GM06990 (cell line): ENCODE results near the gene PDC.

Source experiments
- DNase-seq: peaks from one replicate; pipeline ENCODE4 v3.0.0-alpha.2; 2011; ENCODE audit not compliant: insufficient read length; ENCODE audit errors: extremely low read depth
- H3K27me3 ChIP-seq: replicated peaks from 2 replicates; pipeline ENCODE4 v1.6.0; 2011; ENCODE audit warnings: low read length; ENCODE audit not compliant: control insufficient read depth, insufficient read depth
- H3K36me3 ChIP-seq: 2 replicates; pipeline ENCODE4 v1.5.1; 2011; ENCODE audit warnings: low read length; ENCODE audit not compliant: control insufficient read depth, insufficient read depth
- H3K4me3 ChIP-seq: replicated peaks from 2 replicates; pipeline ENCODE4 v1.5.1; 2011; ENCODE audit warnings: low read depth, mild to moderate bottlenecking, control low read depth, low read length
- TF ChIP-seq, protein P1 (sequence below): IDR thresholded peaks from 2 replicates; pipeline ENCODE4 v1.5.1; 2011; ENCODE audit warnings: low read length, control low read depth, mild to moderate bottlenecking, inconsistent platforms; ENCODE audit not compliant: insufficient read depth, poor library complexity, severe bottlenecking

The PDC gene

DNA sequence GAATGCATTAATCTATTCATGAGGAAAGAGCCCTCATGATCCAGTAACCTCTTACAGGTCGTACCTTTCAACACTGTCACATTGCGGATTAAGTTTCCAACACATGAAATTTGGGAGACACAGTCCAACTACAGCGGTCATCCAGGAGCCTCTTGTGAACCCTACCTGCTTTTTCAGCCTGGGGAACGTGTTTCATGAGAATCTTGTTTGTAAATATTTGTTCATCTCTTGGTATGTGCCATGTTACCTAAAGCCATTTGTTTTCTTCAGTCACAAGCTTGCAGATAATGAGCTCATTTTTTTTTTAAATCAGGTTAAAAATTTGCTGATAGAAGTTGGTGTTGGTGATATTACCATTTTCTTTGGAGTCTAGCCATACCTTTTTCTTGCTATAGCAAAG lies 37.2 kb upstream of the PDC start:
- no peak overlapping the region for H3K4me3 ChIP-seq
- no peaks in the 10 kb centered on the region for H3K27me3 ChIP-seq
- TF ChIP-seq, protein P1, sequence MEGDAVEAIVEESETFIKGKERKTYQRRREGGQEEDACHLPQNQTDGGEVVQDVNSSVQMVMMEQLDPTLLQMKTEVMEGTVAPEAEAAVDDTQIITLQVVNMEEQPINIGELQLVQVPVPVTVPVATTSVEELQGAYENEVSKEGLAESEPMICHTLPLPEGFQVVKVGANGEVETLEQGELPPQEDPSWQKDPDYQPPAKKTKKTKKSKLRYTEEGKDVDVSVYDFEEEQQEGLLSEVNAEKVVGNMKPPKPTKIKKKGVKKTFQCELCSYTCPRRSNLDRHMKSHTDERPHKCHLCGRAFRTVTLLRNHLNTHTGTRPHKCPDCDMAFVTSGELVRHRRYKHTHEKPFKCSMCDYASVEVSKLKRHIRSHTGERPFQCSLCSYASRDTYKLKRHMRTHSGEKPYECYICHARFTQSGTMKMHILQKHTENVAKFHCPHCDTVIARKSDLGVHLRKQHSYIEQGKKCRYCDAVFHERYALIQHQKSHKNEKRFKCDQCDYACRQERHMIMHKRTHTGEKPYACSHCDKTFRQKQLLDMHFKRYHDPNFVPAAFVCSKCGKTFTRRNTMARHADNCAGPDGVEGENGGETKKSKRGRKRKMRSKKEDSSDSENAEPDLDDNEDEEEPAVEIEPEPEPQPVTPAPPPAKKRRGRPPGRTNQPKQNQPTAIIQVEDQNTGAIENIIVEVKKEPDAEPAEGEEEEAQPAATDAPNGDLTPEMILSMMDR: no peak
- H3K36me3 ChIP-seq: no peaks in the 10 kb centered on the region
- no peak for DNase-seq

DNA sequence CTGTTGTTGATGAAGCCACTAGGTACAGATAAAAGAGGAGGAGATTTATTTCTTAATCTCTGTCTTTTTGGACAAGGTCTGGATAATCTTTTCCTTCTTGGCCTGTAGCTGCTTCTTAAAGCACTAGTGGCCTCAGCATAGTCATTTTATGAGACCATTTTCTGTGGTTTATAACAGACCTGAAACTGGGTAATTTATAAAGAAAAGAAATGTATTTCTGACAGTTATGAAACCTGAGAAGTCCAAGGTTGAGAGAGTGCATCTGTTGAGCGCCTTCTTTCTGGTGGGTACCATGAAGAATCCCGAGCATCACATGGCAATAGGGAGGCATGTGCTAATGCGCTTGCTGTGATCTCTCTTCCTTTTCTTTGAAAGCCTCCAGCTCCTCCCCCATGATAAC lies 36.7 kb upstream of the PDC start:
- TF ChIP-seq, protein P1: no peak
- Histone ChIP-seq H3K27me3 (no peaks in the 10 kb centered on the region), H3K4me3 (no peak overlapping the region), H3K36me3 (no peaks in the 10 kb centered on the region)
- no peak for DNase-seq

DNA sequence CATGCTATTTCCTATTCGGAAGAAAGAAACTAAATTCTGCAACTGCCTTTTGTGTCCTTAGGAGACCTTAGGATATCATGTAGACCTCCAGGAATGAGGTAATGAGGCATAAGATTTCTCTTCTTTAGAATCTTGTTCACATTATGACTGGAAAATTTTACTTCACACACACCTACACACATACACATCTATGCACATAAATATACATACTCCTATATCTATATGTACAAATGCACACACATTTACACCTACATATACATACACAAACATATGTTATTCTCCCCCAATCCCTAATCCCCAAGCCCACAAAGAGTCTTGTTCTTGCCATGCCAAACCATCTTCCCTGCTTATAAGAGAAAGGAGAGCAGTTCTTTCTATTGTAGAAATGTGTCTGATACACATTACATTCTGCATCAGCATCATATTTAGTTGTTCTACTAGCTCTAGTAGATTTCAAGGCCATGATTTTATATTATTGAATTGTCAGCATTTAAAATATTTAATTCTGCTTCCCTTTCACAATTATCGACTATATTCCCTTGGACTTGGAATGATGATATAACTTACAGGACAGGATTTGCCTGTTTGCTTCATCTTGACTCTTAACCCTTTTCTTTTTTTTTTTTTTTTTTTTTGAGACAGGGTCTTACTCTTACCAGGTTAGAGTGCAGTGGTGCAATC lies 35.4 kb upstream of the PDC start:
- no peaks in the 10 kb centered on the region for H3K27me3 ChIP-seq
- no peak for DNase-seq
- H3K36me3 ChIP-seq: no peaks in the 10 kb centered on the region
- TF ChIP-seq, protein P1: no peak
- H3K4me3 ChIP-seq: no peak overlapping the region

DNA sequence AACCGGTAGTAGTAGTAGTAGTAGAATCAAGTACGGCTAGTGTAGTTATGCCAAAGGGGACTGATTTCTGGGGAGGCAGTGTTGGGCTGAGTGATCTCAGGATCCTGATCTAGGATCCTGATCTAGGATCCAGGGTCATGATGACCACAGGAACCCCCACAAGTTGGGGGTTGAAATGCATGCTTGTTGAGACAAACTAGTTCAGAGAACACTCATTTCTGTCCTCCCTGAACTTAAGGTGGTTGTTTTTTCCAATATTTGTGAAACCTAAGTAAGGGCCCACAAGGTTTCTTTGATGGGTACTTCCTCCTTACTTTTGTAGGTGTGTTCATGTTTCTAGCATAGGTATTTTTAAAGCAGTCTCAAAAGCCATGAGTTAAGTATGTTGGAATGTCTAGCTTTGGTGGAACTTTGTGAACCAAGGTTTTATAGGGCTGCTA lies 33.9 kb upstream of the PDC start:
- TF ChIP-seq, protein P1: no peak
- Histone ChIP-seq H3K36me3 (no peaks in the 10 kb centered on the region), H3K4me3 (no peak overlapping the region), H3K27me3 (no peaks in the 10 kb centered on the region)
- no peak for DNase-seq

DNA sequence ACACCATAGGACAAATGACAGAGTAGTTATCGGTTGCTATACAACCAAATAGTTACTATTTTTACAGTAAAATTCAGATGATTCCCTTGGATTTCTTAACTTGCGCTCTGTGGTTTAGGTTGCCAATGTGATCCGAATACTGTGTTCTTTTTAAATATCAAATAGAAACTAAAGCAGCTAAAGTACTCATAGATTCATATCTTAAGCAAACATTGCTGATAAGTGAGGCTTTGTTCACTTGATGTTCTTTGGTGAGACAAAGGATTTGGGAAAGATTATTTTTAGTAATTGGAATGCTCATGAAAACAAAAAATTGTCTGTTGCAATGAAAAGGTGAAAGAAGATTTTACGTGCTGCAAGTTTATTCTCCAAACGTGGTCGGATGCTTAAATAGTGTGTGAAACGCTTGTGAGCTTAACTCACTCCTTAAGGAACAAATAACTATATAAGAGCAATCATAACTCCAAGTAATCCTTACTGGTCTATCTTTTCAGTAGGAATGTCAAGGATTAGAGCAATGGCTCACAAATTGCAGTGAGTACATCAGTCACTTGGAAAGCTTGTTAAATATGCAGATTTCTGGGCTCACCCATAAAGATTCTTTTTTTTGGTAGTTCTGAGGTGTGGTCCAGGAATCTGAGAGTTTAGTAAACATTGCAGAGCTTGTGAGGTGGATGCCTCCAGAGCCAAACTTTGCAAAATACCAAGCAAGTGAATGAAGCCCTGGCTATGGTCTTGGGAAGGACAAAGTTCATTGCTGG lies 31.8 kb upstream of the PDC start:
- H3K36me3 ChIP-seq: no peaks in the 10 kb centered on the region
- H3K4me3 ChIP-seq: no peak overlapping the region
- H3K27me3 ChIP-seq: no peaks in the 10 kb centered on the region
- TF ChIP-seq, protein P1: no peak
- no peak for DNase-seq

DNA sequence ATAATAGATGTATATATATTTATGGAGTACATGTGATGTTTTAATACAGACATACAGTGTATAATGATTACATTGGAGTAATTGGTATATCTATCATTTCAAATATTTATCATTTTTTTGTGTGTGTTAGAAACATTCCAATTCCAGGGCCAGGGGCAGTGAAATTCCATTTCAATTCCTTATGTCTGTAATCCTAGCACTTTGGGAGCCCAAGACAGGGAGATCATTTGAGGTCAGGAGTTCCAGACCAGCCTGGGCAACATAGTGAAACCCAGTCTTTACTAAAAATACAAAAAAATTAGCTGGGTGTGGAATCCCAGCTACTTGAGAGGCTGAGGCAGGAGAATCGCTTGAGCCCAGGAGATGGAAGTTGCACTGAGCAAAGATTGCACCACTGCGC lies 30.4 kb upstream of the PDC start:
- DNase-seq: no peak
- no peaks in the 10 kb centered on the region for H3K27me3 ChIP-seq
- TF ChIP-seq, protein P1: no peak

More for the DNA sequence above, 30.4 kb upstream of the PDC start:
- Histone ChIP-seq H3K36me3 (no peaks in the 10 kb centered on the region), H3K4me3 (no peak overlapping the region)
